ENCODE measurements around the gene OR51E1.

The OR51E1 gene

DNA sequence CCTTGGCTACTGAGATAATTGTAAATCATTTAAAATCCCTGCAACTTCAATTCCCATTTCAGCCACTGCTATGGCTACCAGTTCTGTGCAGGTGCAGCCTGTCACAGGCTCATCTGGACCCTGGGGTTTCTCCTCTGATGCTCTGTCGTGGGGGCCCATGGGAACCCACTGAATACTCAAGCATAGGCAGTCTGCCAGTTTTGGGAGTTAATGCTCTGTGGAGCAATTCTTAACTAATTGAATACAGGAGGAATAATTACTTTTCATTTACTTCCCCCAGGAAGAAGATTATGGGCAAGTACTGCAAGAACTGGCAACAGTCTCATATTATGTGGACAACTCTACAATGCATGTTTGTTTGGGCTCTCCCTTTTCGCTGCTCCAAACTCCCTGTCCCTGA is 28.0 kb downstream of the OR51E1 start:
- 100% methylated on average over 1 of the region's 2 CpGs for WGBS (ENCODE audit: insufficient coverage)
- POLR2A ChIA-PET, result no interaction called here
- H3K36me3 ChIP-seq (ENCODE audit: control insufficient read depth in 4 of 4, insufficient read depth in 4 of 4, low read length in 3 of 4), result no peaks in the 10 kb centered on the region
- H3K27me3 ChIP-seq (replicated peaks in 2 of 5; ENCODE audit: control insufficient read depth in 4 of 5, insufficient read depth in 5 of 5, low read length in 4 of 5), result peaks cover 0 to 1% (median 0%) of the 10 kb centered on the region in 5 experiments
- H3K4me3 ChIP-seq (ENCODE audit: control insufficient read depth in 1 of 7, extremely low read depth in 1 of 7, insufficient read depth in 4 of 7, low read depth in 2 of 7, low read length in 6 of 7), result no peak overlapping the region
- no peaks in the 10 kb centered on the region for H3K9me3 ChIP-seq (ENCODE audit: control extremely low read depth in 1 of 5, control insufficient read depth in 4 of 5, insufficient read depth in 2 of 5, low read depth in 1 of 5, low read length in 4 of 5)
- H3K4me1 ChIP-seq (ENCODE audit: control extremely low read depth in 1 of 4, control insufficient read depth in 4 of 4, insufficient read depth in 4 of 4, low read length in 3 of 4), result no peaks in the 10 kb centered on the region
- no peak overlapping the region for H3K27ac ChIP-seq (ENCODE audit: insufficient read depth in 1 of 2, low read depth in 1 of 2, low read length in 2 of 2, poor library complexity in 1 of 2, severe bottlenecking in 2 of 2)
- DNase-seq, result no peak
- CTCF ChIA-PET, result no interaction called here

DNA sequence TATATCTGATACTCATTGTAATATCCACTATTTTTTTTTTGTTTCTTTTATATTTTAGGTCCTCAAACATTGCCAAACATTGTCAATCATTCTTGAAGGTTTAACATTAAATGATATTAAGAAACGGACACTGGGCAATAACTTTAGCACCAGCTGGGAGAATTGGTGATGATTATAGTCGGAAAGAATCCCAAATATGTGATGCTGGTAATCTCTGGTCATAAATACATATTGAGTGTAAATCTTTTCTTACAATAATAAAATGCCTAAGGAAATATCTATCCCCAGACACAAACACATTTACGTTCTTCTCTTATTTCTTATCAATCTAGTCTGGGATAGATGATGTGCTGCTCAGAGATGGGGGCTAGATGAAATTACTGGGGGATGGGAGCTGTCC is 28.7 kb downstream of the OR51E1 start:
- Histone ChIP-seq H3K36me3 (ENCODE audit: control insufficient read depth in 4 of 4, insufficient read depth in 4 of 4, low read length in 3 of 4) (no peaks in the 10 kb centered on the region), H3K4me3 (ENCODE audit: control insufficient read depth in 1 of 7, extremely low read depth in 1 of 7, insufficient read depth in 4 of 7, low read depth in 2 of 7, low read length in 6 of 7) (no peak overlapping the region), H3K9me3 (ENCODE audit: control extremely low read depth in 1 of 5, control insufficient read depth in 4 of 5, insufficient read depth in 2 of 5, low read depth in 1 of 5, low read length in 4 of 5) (no peaks in the 10 kb centered on the region), H3K4me1 (ENCODE audit: control extremely low read depth in 1 of 4, control insufficient read depth in 4 of 4, insufficient read depth in 4 of 4, low read length in 3 of 4) (no peaks in the 10 kb centered on the region), H3K27me3 (replicated peaks in 2 of 5; ENCODE audit: control insufficient read depth in 4 of 5, insufficient read depth in 5 of 5, low read length in 4 of 5) (peaks cover 0 to 1% (median 0%) of the 10 kb centered on the region in 5 experiments), H3K27ac (ENCODE audit: insufficient read depth in 1 of 2, low read depth in 1 of 2, low read length in 2 of 2, poor library complexity in 1 of 2, severe bottlenecking in 2 of 2) (no peak overlapping the region)
- DNase-seq, result no peak
- ChIA-PET CTCF (no interaction called here), POLR2A (no interaction called here)
- no CpG with 5 or more reads among the region's 3 CpGs for WGBS (ENCODE audit: insufficient coverage)

DNA sequence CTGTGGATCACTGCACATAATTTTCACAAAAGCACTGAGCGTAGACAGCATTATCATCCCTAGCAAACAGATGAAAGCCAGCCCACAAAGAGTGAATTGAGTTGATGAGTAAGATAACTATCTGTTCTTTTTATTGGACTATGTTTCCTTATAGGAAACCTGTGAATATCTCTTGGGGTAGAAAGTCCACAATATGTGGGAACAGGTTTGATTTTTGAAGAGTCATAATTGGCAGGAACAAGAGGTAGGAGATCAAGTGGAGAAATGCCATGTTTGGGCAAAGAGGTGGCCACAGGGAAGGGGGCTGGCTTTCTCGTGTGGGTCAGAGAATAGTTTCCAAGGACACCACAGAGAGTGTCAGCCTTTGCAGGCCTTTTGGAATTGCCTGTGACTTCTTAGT is 30.0 kb downstream of the OR51E1 start:
- WGBS (ENCODE audit: insufficient coverage), result 67% methylated on average over 1 of the region's 2 CpGs
- H3K4me1 ChIP-seq (ENCODE audit: control extremely low read depth in 1 of 4, control insufficient read depth in 4 of 4, insufficient read depth in 4 of 4, low read length in 3 of 4), result no peaks in the 10 kb centered on the region
- H3K36me3 ChIP-seq (ENCODE audit: control insufficient read depth in 4 of 4, insufficient read depth in 4 of 4, low read length in 3 of 4), result no peaks in the 10 kb centered on the region
- H3K9me3 ChIP-seq (ENCODE audit: control extremely low read depth in 1 of 5, control insufficient read depth in 4 of 5, insufficient read depth in 2 of 5, low read depth in 1 of 5, low read length in 4 of 5), result no peaks in the 10 kb centered on the region
- ChIA-PET POLR2A (no interaction called here), CTCF (no interaction called here)
- no peak overlapping the region for H3K27ac ChIP-seq (ENCODE audit: insufficient read depth in 1 of 2, low read depth in 1 of 2, low read length in 2 of 2, poor library complexity in 1 of 2, severe bottlenecking in 2 of 2)
- H3K27me3 ChIP-seq (replicated peaks in 2 of 5; ENCODE audit: control insufficient read depth in 4 of 5, insufficient read depth in 5 of 5, low read length in 4 of 5), result peaks cover 0 to 1% (median 0%) of the 10 kb centered on the region in 5 experiments
- H3K4me3 ChIP-seq (ENCODE audit: control insufficient read depth in 1 of 7, extremely low read depth in 1 of 7, insufficient read depth in 4 of 7, low read depth in 2 of 7, low read length in 6 of 7), result no peak overlapping the region
- no peak for DNase-seq

DNA sequence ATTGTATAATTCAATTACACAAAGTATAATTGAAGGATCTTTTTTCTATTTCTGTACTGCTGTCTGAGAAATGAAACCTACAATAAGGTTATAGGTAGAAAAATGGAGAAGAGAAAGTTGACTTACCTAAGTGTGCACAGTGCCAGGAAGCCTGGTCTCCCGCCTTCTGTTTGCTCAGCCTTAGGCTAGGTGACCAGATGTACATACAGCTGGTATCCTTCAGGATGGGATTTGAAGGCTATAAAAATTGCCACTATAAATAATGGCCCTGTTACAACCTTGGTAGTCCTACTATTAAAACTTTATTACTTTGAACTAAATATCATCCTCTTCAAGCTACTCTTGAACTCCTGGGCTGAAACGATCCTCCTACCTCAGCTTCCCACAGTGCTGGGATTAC is 34.2 kb downstream of the OR51E1 start:
- H3K4me3 ChIP-seq (ENCODE audit: control insufficient read depth in 1 of 7, extremely low read depth in 1 of 7, insufficient read depth in 4 of 7, low read depth in 2 of 7, low read length in 6 of 7), result no peak overlapping the region
- H3K36me3 ChIP-seq (ENCODE audit: control insufficient read depth in 4 of 4, insufficient read depth in 4 of 4, low read length in 3 of 4), result no peaks in the 10 kb centered on the region
- H3K27me3 ChIP-seq (replicated peaks in 2 of 5; ENCODE audit: control insufficient read depth in 4 of 5, insufficient read depth in 5 of 5, low read length in 4 of 5), result no peaks in the 10 kb centered on the region
- ChIA-PET CTCF (no interaction called here), POLR2A (no interaction called here)
- no peak for DNase-seq
- H3K4me1 ChIP-seq (ENCODE audit: control extremely low read depth in 1 of 4, control insufficient read depth in 4 of 4, insufficient read depth in 4 of 4, low read length in 3 of 4), result no peaks in the 10 kb centered on the region
- H3K27ac ChIP-seq (ENCODE audit: insufficient read depth in 1 of 2, low read depth in 1 of 2, low read length in 2 of 2, poor library complexity in 1 of 2, severe bottlenecking in 2 of 2), result no peak overlapping the region
- no peaks in the 10 kb centered on the region for H3K9me3 ChIP-seq (ENCODE audit: control extremely low read depth in 1 of 5, control insufficient read depth in 4 of 5, insufficient read depth in 2 of 5, low read depth in 1 of 5, low read length in 4 of 5)
- whole genome bisulfite sequencing (ENCODE audit: insufficient coverage), result 100% methylated on average over 1 of the region's 2 CpGs

DNA sequence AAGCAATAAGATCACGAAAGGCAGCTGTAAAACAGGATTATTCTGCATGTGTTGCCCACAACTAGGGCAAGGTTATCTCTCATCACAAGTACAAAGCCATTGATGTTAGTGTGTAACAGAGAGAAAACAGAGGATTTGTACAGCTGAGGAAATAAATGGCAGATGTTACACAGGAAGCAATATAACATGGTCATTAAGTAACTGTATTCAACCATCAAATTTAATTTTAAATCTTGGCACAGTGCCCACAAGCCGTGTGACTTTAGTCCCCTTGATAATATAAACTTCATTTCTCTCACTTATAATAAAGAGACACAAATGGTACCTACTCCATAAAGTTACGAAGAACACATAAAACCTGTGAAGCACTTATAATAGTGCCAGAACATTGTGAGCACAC is 36.6 kb downstream of the OR51E1 start:
- no peak overlapping the region for H3K4me3 ChIP-seq (ENCODE audit: control insufficient read depth in 1 of 7, extremely low read depth in 1 of 7, insufficient read depth in 4 of 7, low read depth in 2 of 7, low read length in 6 of 7)
- H3K9me3 ChIP-seq (ENCODE audit: control extremely low read depth in 1 of 5, control insufficient read depth in 4 of 5, insufficient read depth in 2 of 5, low read depth in 1 of 5, low read length in 4 of 5), result no peaks in the 10 kb centered on the region
- CTCF ChIA-PET, result no interaction called here
- H3K27me3 ChIP-seq (replicated peaks in 2 of 5; ENCODE audit: control insufficient read depth in 4 of 5, insufficient read depth in 5 of 5, low read length in 4 of 5), result no peaks in the 10 kb centered on the region
- H3K4me1 ChIP-seq (ENCODE audit: control extremely low read depth in 1 of 4, control insufficient read depth in 4 of 4, insufficient read depth in 4 of 4, low read length in 3 of 4), result no peaks in the 10 kb centered on the region
- POLR2A ChIA-PET, result no interaction called here
- H3K36me3 ChIP-seq (ENCODE audit: control insufficient read depth in 4 of 4, insufficient read depth in 4 of 4, low read length in 3 of 4), result no peaks in the 10 kb centered on the region
- DNase-seq, result no peak
- no peak overlapping the region for H3K27ac ChIP-seq (ENCODE audit: insufficient read depth in 1 of 2, low read depth in 1 of 2, low read length in 2 of 2, poor library complexity in 1 of 2, severe bottlenecking in 2 of 2)
- WGBS (ENCODE audit: insufficient coverage), result 0% methylated on average over 1 of the region's 3 CpGs

DNA sequence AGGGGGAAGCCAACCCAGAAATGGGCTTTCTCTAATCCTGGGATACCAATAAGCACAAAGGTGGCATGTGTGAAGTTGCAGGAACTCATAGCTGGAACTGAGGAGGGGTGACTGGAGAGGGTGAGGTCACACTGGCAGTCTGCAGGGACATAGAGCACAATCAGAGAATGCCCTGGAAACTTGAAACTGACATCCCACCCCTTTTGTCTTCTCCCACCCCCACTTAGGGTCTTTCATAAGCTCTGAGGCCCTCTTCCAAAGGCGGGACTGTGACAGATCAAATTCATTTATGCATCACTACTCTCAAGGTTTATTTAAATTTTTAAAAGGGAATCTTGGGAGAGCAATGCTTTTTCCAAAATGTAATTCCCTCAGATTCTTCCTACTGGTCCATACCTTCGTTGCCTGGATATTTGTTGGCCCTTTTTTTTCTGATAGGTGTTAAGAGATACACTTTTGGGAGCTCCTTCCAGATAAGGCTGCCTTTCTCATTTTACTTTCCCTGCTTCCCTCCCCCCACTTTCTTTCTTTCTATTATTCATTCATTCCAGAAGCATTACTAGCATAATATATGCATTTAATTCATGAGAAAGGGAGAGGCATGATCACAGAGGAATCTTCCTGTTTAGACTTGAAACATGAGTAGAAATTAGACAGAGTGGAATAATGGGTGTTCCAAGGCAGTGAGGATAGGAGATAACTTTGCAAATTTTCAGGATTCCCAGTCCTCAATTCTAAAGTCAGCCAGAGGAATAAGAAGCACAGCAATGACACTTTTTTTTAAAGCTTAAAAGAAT is 39.0 kb downstream of the OR51E1 start:
- no peak for DNase-seq
- POLR2A ChIA-PET, result no interaction called here
- 100% methylated on average over 2 of the region's 2 CpGs for WGBS (ENCODE audit: insufficient coverage)

DNA sequence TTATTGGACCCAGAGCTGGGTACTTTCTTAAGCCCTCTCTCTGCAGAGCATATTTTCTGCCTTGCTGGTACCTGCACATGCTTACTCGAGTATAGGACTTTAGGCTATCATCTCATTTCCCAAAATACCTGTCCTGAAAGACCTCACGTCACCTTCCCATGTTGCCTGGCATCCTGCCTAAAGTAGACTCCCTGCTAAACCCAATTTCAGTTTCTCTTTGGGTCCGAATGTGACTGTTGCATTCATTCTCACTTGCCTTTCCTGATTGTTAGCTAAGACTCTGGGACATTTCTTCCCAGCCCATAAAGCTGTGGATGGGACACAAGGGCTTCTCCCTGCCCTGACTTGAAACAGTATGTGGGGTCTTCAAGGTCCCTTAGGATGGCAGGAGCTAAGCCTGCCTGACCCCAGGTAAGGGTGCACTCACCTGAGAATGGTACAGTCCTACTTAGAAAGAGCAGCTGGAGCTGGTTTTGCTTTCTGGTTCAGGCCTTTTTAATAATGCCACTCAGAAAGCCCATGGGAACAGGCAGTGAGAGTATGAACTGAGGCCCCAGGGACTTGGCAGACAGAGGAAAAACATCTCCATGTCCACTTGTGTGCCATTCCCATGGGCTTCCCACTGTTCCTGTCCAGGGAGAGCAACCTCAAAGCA is 41.0 kb downstream of the OR51E1 start:
- H3K9me3 ChIP-seq (ENCODE audit: control extremely low read depth in 1 of 5, control insufficient read depth in 4 of 5, insufficient read depth in 2 of 5, low read depth in 1 of 5, low read length in 4 of 5), result no peaks in the 10 kb centered on the region
- DNase-seq, result no peak
- no peaks in the 10 kb centered on the region for H3K4me1 ChIP-seq (ENCODE audit: control extremely low read depth in 1 of 4, control insufficient read depth in 4 of 4, insufficient read depth in 4 of 4, low read length in 3 of 4)
- ChIA-PET CTCF (no interaction called here), POLR2A (no interaction called here)
- H3K4me3 ChIP-seq (ENCODE audit: control insufficient read depth in 1 of 7, extremely low read depth in 1 of 7, insufficient read depth in 4 of 7, low read depth in 2 of 7, low read length in 6 of 7), result no peak overlapping the region
- no peaks in the 10 kb centered on the region for H3K27me3 ChIP-seq (replicated peaks in 2 of 5; ENCODE audit: control insufficient read depth in 4 of 5, insufficient read depth in 5 of 5, low read length in 4 of 5)
- 96% methylated on average over 3 of the region's 3 CpGs for WGBS (ENCODE audit: insufficient coverage)
- H3K27ac ChIP-seq (ENCODE audit: insufficient read depth in 1 of 2, low read depth in 1 of 2, low read length in 2 of 2, poor library complexity in 1 of 2, severe bottlenecking in 2 of 2), result no peak overlapping the region
- no peaks in the 10 kb centered on the region for H3K36me3 ChIP-seq (ENCODE audit: control insufficient read depth in 4 of 4, insufficient read depth in 4 of 4, low read length in 3 of 4)

More for the DNA sequence above, 39.0 kb downstream of the OR51E1 start:
- no peaks in the 10 kb centered on the region for H3K9me3 ChIP-seq (ENCODE audit: control extremely low read depth in 1 of 5, control insufficient read depth in 4 of 5, insufficient read depth in 2 of 5, low read depth in 1 of 5, low read length in 4 of 5)
- CTCF ChIA-PET, result interaction anchor here (1.2 kb wide), 1 partner anchor 46 kb away, joined by 3 read pairs; the partner anchor contains the start of gene OR51D1
- no peak overlapping the region for H3K27ac ChIP-seq (ENCODE audit: insufficient read depth in 1 of 2, low read depth in 1 of 2, low read length in 2 of 2, poor library complexity in 1 of 2, severe bottlenecking in 2 of 2)
- H3K4me3 ChIP-seq (ENCODE audit: control insufficient read depth in 1 of 7, extremely low read depth in 1 of 7, insufficient read depth in 4 of 7, low read depth in 2 of 7, low read length in 6 of 7), result no peak overlapping the region
- no peaks in the 10 kb centered on the region for H3K36me3 ChIP-seq (ENCODE audit: control insufficient read depth in 4 of 4, insufficient read depth in 4 of 4, low read length in 3 of 4)
- H3K27me3 ChIP-seq (replicated peaks in 2 of 5; ENCODE audit: control insufficient read depth in 4 of 5, insufficient read depth in 5 of 5, low read length in 4 of 5), result no peaks in the 10 kb centered on the region
- no peaks in the 10 kb centered on the region for H3K4me1 ChIP-seq (ENCODE audit: control extremely low read depth in 1 of 4, control insufficient read depth in 4 of 4, insufficient read depth in 4 of 4, low read length in 3 of 4)

All from common myeloid progenitor, CD34-positive (primary cell).